Nephron progenitor cell (in vitro differentiated cells): Measurements from ENCODE around the gene ZSCAN16.

ENCODE experiments used
- DNase-seq: peaks from one replicate; pipeline ENCODE4 v3.0.0; 2021
- H3K27ac Mint-ChIP-seq: 2 replicates; pipeline ENCODE4 v1.8.0; 2021; ENCODE audit warnings: mild to moderate bottlenecking, moderate library complexity, mixed read lengths
- H3K27me3 Mint-ChIP-seq: 2 replicates; pipeline ENCODE4 v1.8.0; 2021; ENCODE audit warnings: mild to moderate bottlenecking, low read depth, mixed read lengths; ENCODE audit not compliant: poor library complexity
- H3K36me3 Mint-ChIP-seq: 2 replicates; pipeline ENCODE4 v1.8.0; 2021; ENCODE audit warnings: low read depth, mixed read lengths
- H3K4me1 Mint-ChIP-seq: 2 replicates; pipeline ENCODE4 v1.8.0; 2021; ENCODE audit warnings: mixed read lengths
- H3K4me3 Mint-ChIP-seq: 2 replicates; pipeline ENCODE4 v1.8.0; 2021; ENCODE audit warnings: mild to moderate bottlenecking, moderate library complexity, mixed read lengths
- H3K9me3 Mint-ChIP-seq: 2 replicates; pipeline ENCODE4 v1.8.0; 2021; ENCODE audit warnings: mild to moderate bottlenecking, moderate library complexity, mixed read lengths
- TF ChIP-seq, protein P1 (sequence below): fragments of 200-600 bp; sonication (generic); IDR thresholded peaks from 2 replicates; pipeline ENCODE4 v1.5.0; 2021; ENCODE audit warnings: antibody characterized with exemption

The ZSCAN16 gene

DNA sequence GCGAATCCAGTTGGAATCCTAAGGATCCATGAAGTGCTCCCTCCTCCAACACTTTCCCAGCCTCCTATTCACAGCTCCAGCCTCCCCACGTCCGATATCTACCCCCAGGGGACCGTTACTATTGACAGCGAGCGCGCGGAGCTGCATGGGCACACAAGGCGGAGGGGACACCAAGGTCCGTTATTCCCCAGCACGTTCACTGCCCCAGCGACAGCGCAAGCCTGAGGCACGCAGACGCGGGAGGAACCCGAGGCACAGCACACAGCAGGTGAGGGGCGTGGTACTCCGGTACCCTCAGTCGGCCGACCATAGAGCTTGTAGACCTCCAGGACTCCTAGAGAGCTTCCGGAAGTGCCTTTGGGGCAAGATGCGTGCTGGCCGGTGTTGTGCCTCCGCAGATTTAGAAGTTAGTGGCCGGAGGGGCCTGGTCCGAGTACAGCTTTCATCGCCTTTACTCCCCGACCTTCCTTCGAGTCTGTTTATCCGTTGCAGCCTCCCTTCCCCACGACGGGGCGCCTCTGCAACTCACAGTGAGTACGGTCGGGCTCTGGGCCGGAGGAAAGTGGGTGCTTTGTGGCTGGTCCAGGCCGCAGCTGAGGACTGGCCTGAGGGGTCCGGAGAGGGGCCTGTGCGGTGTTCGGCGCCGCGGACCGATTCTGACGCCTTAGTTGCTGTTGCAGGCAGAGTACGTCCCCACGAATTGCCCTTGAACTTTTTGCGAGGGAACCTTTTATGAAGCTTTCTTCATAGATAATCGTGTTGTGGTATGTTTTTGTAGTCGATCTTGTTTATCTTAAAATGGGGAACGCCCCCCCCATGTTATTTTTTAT, 17.3 kb downstream of the ZSCAN16 start, which contains the start of gene ZKSCAN8:
Gene ZKSCAN8, plus strand, starts transcription at position 384 of the 830 bp plus-strand sequence. CDS start 6,525 bp downstream, outside the sequence.
- Mint-ChIP-seq H3K27ac (peak within 1 kb of the TSS; percentile 97), H3K27me3 (peaks cover 12% of the 10 kb centered on the region), H3K4me3 (peak within 1 kb of the TSS; percentile 96), H3K36me3 (peaks cover 36% of the 10 kb centered on the region), H3K4me1 (peaks cover 36% of the 10 kb centered on the region), H3K9me3 (no peaks in the 10 kb centered on the region)
- DNase-seq: peak; percentile 76
- TF ChIP-seq, protein P1, sequence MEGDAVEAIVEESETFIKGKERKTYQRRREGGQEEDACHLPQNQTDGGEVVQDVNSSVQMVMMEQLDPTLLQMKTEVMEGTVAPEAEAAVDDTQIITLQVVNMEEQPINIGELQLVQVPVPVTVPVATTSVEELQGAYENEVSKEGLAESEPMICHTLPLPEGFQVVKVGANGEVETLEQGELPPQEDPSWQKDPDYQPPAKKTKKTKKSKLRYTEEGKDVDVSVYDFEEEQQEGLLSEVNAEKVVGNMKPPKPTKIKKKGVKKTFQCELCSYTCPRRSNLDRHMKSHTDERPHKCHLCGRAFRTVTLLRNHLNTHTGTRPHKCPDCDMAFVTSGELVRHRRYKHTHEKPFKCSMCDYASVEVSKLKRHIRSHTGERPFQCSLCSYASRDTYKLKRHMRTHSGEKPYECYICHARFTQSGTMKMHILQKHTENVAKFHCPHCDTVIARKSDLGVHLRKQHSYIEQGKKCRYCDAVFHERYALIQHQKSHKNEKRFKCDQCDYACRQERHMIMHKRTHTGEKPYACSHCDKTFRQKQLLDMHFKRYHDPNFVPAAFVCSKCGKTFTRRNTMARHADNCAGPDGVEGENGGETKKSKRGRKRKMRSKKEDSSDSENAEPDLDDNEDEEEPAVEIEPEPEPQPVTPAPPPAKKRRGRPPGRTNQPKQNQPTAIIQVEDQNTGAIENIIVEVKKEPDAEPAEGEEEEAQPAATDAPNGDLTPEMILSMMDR: no peak

DNA sequence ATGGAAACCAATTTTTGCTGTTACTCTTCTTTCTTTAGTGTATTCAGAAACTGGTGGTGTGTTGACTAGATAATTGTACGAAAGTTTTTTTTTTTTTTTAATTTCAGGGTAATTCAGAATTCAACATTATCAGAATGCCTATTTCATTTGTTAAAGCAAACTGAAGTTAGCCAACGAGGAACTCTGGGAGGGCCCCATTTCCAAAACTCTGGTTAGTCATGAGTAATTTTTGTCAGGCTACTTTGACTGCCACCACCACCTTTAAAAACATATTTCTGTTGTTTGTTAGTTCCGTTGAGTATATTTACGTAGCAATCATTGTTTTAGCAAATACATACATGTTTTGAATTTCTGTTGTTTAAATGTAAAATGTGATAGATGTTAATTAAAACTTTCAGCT, 18.0 kb downstream of the ZSCAN16 start:
- Mint-ChIP-seq H3K4me1 (peaks cover 33% of the 10 kb centered on the region), H3K27ac (peak overlapping the region; percentile 97), H3K27me3 (peaks cover 12% of the 10 kb centered on the region), H3K9me3 (no peaks in the 10 kb centered on the region), H3K36me3 (peaks cover 39% of the 10 kb centered on the region), H3K4me3 (peak overlapping the region; percentile 96)
- TF ChIP-seq, protein P1: no peak
- DNase-seq: no peak

DNA sequence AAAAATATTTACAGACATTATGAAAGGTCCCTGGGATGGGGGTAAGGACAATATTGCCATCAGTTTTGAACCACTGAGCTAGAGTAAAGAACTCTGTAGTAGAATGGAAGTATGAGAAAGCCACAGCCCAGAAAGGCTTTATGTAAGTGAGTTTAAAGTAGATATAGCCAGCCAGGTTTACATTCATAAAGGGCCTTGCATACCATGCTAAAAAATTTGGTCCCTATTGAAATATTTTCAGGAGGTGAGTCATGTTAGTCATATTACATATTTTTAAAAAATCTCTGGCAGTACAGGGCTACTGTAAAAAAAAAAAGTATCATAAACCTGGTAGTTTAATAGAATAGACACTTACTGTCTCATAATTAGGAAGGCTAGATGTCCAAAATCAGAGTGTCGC, 20.8 kb downstream of the ZSCAN16 start:
- TF ChIP-seq, protein P1: no peak
- no peak overlapping the region for H3K4me3 Mint-ChIP-seq
- peaks cover 23% of the 10 kb centered on the region for H3K4me1 Mint-ChIP-seq
- peaks cover 66% of the 10 kb centered on the region for H3K36me3 Mint-ChIP-seq
- H3K27me3 Mint-ChIP-seq: peaks cover 9% of the 10 kb centered on the region
- H3K27ac Mint-ChIP-seq: no peak overlapping the region
- peaks cover 4% of the 10 kb centered on the region for H3K9me3 Mint-ChIP-seq
- no peak for DNase-seq

DNA sequence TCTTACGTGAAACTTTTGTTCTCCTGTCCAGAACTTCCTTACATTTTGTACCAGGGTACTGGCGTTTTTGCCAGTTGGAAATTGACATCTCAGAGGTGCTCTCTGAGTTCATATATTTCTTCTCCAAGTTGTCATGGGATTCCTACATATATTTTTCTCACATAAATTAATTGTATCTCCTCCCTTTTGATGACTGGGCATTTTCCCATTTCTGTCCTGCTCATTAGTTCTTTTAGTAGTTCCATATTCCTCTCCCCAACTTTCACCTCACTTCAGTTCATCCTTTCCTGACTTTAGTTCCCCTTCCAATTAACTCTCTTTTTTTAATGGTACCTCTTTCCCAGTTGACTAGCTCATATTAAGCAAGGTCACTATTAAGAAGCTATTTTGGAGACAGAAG, 28.1 kb downstream of the ZSCAN16 start:
- Mint-ChIP-seq H3K9me3 (peaks cover 37% of the 10 kb centered on the region), H3K36me3 (peaks cover 99% of the 10 kb centered on the region), H3K27me3 (peaks cover 4% of the 10 kb centered on the region), H3K4me1 (no peaks in the 10 kb centered on the region), H3K27ac (no peak overlapping the region), H3K4me3 (no peak overlapping the region)
- DNase-seq: no peak
- TF ChIP-seq, protein P1: no peak

DNA sequence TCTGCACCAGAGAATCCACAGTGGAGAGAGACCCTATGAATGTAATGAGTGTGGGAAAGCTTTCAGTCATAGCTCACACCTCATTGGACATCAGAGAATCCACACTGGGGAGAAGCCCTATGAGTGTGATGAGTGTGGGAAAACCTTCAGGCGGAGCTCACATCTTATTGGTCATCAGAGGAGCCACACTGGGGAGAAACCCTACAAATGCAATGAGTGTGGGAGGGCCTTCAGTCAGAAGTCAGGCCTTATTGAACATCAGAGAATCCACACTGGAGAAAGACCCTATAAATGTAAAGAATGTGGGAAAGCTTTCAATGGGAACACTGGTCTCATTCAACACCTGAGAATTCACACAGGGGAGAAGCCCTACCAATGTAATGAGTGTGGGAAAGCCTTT, 29.1 kb downstream of the ZSCAN16 start:
- Mint-ChIP-seq H3K36me3 (peaks cover 99% of the 10 kb centered on the region), H3K4me1 (no peaks in the 10 kb centered on the region), H3K27ac (no peak overlapping the region), H3K4me3 (no peak overlapping the region), H3K27me3 (peaks cover 4% of the 10 kb centered on the region), H3K9me3 (peaks cover 37% of the 10 kb centered on the region)
- DNase-seq: no peak
- TF ChIP-seq, protein P1: no peak

DNA sequence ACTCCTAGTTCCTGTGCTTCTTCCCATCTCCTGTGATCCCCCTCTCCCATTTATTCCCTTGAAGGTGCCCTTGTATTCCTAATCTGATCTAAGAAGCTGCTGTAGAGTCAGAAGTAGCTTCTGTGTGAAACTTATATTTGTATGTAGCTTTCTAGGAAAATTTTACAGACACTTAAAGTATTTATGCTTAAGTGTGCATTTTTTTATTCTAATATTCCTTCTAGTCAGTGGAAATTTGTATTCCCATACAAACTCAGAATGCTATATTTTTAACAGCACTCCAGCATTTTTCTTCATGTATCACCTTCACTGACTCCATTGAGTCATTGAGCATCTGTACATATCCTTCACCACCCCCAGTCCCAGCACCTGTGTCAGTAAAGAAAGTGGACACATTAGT, 29.9 kb downstream of the ZSCAN16 start:
- Mint-ChIP-seq H3K36me3 (peaks cover 99% of the 10 kb centered on the region), H3K27me3 (peaks cover 4% of the 10 kb centered on the region), H3K27ac (no peak overlapping the region), H3K4me1 (no peaks in the 10 kb centered on the region), H3K9me3 (peaks cover 37% of the 10 kb centered on the region), H3K4me3 (no peak overlapping the region)
- TF ChIP-seq, protein P1: no peak
- DNase-seq: no peak
